ENCODE data around the gene WBP2. TPM values are rescaled to one million over a fixed set of nuclear protein-coding genes. Genes with fewer than 3 reads are reported as not detected.

The WBP2 gene
- total RNA-seq, 1 experiment from 2014 or later, result 55.7 TPM

GRCh38 chr17:75892556-75893224 is 37.6 kb upstream of the WBP2 start:
- ChIA-PET CTCF (interaction anchor here (0.5 kb wide), 1 partner anchor 96 kb away, joined by 3 read pairs; no protein-coding TSS in a partner anchor), POLR2A (interaction anchor here (0.6 to 5.0 kb wide), 6 partner anchors 12 to 67 kb away, joined by 3 to 80 read pairs (median 4); partner anchors contain the start of genes MRPL38, TRIM47 and WBP2)
- no TSS peak for BruUV-seq (replicated peaks)
- no peak for TF ChIP-seq CTCF (IDR thresholded peaks at IDR 0.05; ENCODE audit: unreplicated experiment)
- Mint-ChIP-seq H3K4me3 (ENCODE audit: unreplicated experiment) (no peak overlapping the region), H3K9me3 (ENCODE audit: unreplicated experiment) (no peaks in the 10 kb centered on the region), H3K27me3 (ENCODE audit: insufficient read depth, unreplicated experiment) (no peaks in the 10 kb centered on the region), H3K4me1 (ENCODE audit: insufficient read depth, unreplicated experiment) (peaks cover 19% of the 10 kb centered on the region), H3K36me3 (ENCODE audit: insufficient read depth, unreplicated experiment) (peaks cover 21% of the 10 kb centered on the region), H3K27ac (ENCODE audit: low read depth, unreplicated experiment) (no peak overlapping the region)
- intact Hi-C loops (cut with micrococcal nuclease), result no loop called here
- no peak for DNase-seq (ENCODE audit: unreplicated experiment)

GRCh38 chr17:75891605-75892555 is 36.7 kb upstream of the WBP2 start:
- no peaks in the 10 kb centered on the region for H3K9me3 Mint-ChIP-seq (ENCODE audit: unreplicated experiment)
- H3K4me1 Mint-ChIP-seq (ENCODE audit: insufficient read depth, unreplicated experiment), result peaks cover 19% of the 10 kb centered on the region
- peaks cover 21% of the 10 kb centered on the region for H3K36me3 Mint-ChIP-seq (ENCODE audit: insufficient read depth, unreplicated experiment)
- no peaks in the 10 kb centered on the region for H3K27me3 Mint-ChIP-seq (ENCODE audit: insufficient read depth, unreplicated experiment)
- intact Hi-C loops (cut with micrococcal nuclease), result no loop called here
- TF ChIP-seq CTCF (IDR thresholded peaks at IDR 0.05; ENCODE audit: unreplicated experiment), result no peak
- BruUV-seq (replicated peaks), result no TSS peak
- DNase-seq (ENCODE audit: unreplicated experiment), result no peak
- ChIA-PET POLR2A (interaction anchor here (0.9 to 3.8 kb wide), 3 partner anchors 13 to 37 kb away, joined by 4 to 18 read pairs (median 5); partner anchors contain the start of gene TRIM47), CTCF (interaction anchor here (0.5 kb wide), 1 partner anchor 96 kb away, joined by 3 read pairs; no protein-coding TSS in a partner anchor)
- no peak overlapping the region for H3K27ac Mint-ChIP-seq (ENCODE audit: low read depth, unreplicated experiment)
- H3K4me3 Mint-ChIP-seq (ENCODE audit: unreplicated experiment), result no peak overlapping the region

- CTCF ChIA-PET, result interaction anchor here (0.7 to 3.4 kb wide), 2 partner anchors 12 to 125 kb away, joined by 4 to 13 read pairs; partner anchors contain the start of gene TRIM47
- no peak for TF ChIP-seq CTCF (IDR thresholded peaks at IDR 0.05; ENCODE audit: unreplicated experiment)
- no peaks in the 10 kb centered on the region for H3K9me3 Mint-ChIP-seq (ENCODE audit: unreplicated experiment)
- no peaks in the 10 kb centered on the region for H3K27me3 Mint-ChIP-seq (ENCODE audit: insufficient read depth, unreplicated experiment)
- POLR2A ChIA-PET, result interaction anchor here (0.9 to 3.8 kb wide), 2 partner anchors 13 to 37 kb away, joined by 3 to 18 read pairs; partner anchors contain the start of gene TRIM47
- no peak overlapping the region for H3K27ac Mint-ChIP-seq (ENCODE audit: low read depth, unreplicated experiment)
- peaks cover 19% of the 10 kb centered on the region for H3K4me1 Mint-ChIP-seq (ENCODE audit: insufficient read depth, unreplicated experiment)
- DNase-seq (ENCODE audit: unreplicated experiment), result no peak
- peaks cover 21% of the 10 kb centered on the region for H3K36me3 Mint-ChIP-seq (ENCODE audit: insufficient read depth, unreplicated experiment)
- intact Hi-C loops (cut with micrococcal nuclease), result no loop called here
- no peak overlapping the region for H3K4me3 Mint-ChIP-seq (ENCODE audit: unreplicated experiment)
- BruUV-seq (replicated peaks), result no TSS peak
Observed at GRCh38 chr17:75891022-75891604, 36.0 kb upstream of the WBP2 start.
